SK-N-SH treated with all-trans-retinoic acid at 6 μM for 48 hours (cell line): ENCODE results near the gene CYP46A1.

Experiments used
- ATAC-seq: fragments of 200-7000 bp; cut with Tn5 transposase; 3 replicates; pipeline ENCODE4 v1.9.1; 2020; ENCODE audit warnings: mild to moderate bottlenecking, moderate library complexity
- ARNTL ChIP-seq: fragments of 450-650 bp; formaldehyde crosslinking; IDR thresholded peaks from 2 replicates; pipeline ENCODE4 v1.5.0; 2020; ENCODE audit warnings: low read depth, mild to moderate bottlenecking, moderate library complexity, borderline replicate concordance
- BACH2 ChIP-seq: fragments of 250-450 bp; sonication (Bioruptor Pico); IDR thresholded peaks from 2 replicates; pipeline ENCODE4 v1.9.0; 2021; ENCODE audit warnings: mild to moderate bottlenecking, borderline replicate concordance
- CSDC2 ChIP-seq: fragments of 250-450 bp; sonication (Bioruptor Pico); IDR thresholded peaks from 2 replicates; pipeline ENCODE4 v1.5.0; 2020; ENCODE audit warnings: mild to moderate bottlenecking, moderate library complexity
- ESRRG ChIP-seq: fragments of 250-450 bp; sonication (Bioruptor Pico); IDR thresholded peaks from 2 replicates; pipeline ENCODE4 v1.6.1; 2021; ENCODE audit warnings: mild to moderate bottlenecking
- GLIS3 ChIP-seq: fragments of 250-450 bp; sonication (Bioruptor Pico); IDR thresholded peaks from 2 replicates; pipeline ENCODE4 v1.5.0; 2020; ENCODE audit warnings: mild to moderate bottlenecking, moderate library complexity
- ISL1 ChIP-seq: fragments of 250-450 bp; sonication (Bioruptor Pico); IDR thresholded peaks from 2 replicates; pipeline ENCODE4 v2.1.2; 2022; ENCODE audit warnings: mild to moderate bottlenecking, moderate library complexity
- OSR1 ChIP-seq: fragments of 250-450 bp; sonication (Bioruptor Pico); IDR thresholded peaks from 2 replicates; pipeline ENCODE4 v1.8.0; 2022; ENCODE audit warnings: moderate library complexity, mild to moderate bottlenecking, inconsistent platforms
- PPARA ChIP-seq: fragments of 250-450 bp; sonication (Bioruptor Pico); IDR thresholded peaks from 2 replicates; pipeline ENCODE4 v1.5.0; 2020; ENCODE audit warnings: mild to moderate bottlenecking, borderline replicate concordance
- RARB ChIP-seq: fragments of 250-450 bp; sonication (Bioruptor Pico); IDR thresholded peaks from 2 replicates; pipeline ENCODE4 v1.8.0; 2021; ENCODE audit warnings: mild to moderate bottlenecking, moderate library complexity
- SNAI2 ChIP-seq: fragments of 250-450 bp; sonication (Bioruptor Pico); IDR thresholded peaks from 2 replicates; pipeline ENCODE4 v1.5.0; 2020; ENCODE audit warnings: mild to moderate bottlenecking, moderate library complexity
- TCF4 ChIP-seq: fragments of 250-450 bp; sonication (Bioruptor Pico); IDR thresholded peaks from 2 replicates; pipeline ENCODE4 v1.8.0; 2021; ENCODE audit warnings: mild to moderate bottlenecking, moderate library complexity, borderline replicate concordance
- TOX ChIP-seq: fragments of 250-450 bp; sonication (Bioruptor Pico); IDR thresholded peaks from 2 replicates; pipeline ENCODE4 v1.8.0; 2021; ENCODE audit warnings: mild to moderate bottlenecking, moderate library complexity, borderline replicate concordance
- ZC3H10 ChIP-seq: fragments of 250-450 bp; sonication (Bioruptor Pico); IDR thresholded peaks from 2 replicates; pipeline ENCODE4 v1.5.1; 2021; ENCODE audit warnings: mild to moderate bottlenecking, moderate library complexity
- ZFP3 ChIP-seq: fragments of 250-450 bp; sonication (Bioruptor Pico); IDR thresholded peaks from 2 replicates; pipeline ENCODE4 v1.5.0; 2020; ENCODE audit warnings: mild to moderate bottlenecking, moderate library complexity
- ZFP30 ChIP-seq: fragments of 450-650 bp; formaldehyde crosslinking; IDR thresholded peaks from 2 replicates; pipeline ENCODE4 v1.5.0; 2022; ENCODE audit warnings: mild to moderate bottlenecking, moderate library complexity
- ZNF70 ChIP-seq: fragments of 450-650 bp; formaldehyde crosslinking; IDR thresholded peaks from 2 replicates; pipeline ENCODE4 v1.5.0; 2020; ENCODE audit warnings: mild to moderate bottlenecking, moderate library complexity
- ZNF8 ChIP-seq: fragments of 450-650 bp; formaldehyde crosslinking; IDR thresholded peaks from 2 replicates; pipeline ENCODE4 v1.5.0; 2020; ENCODE audit warnings: mild to moderate bottlenecking, moderate library complexity
- TF ChIP-seq, protein P1 (sequence below): fragments of 250-450 bp; sonication (Bioruptor Pico); IDR thresholded peaks from 2 replicates; pipeline ENCODE4 v1.5.0; 2020; ENCODE audit warnings: mild to moderate bottlenecking, moderate library complexity
- TF ChIP-seq, protein P2 (sequence below): fragments of 250-450 bp; sonication (Bioruptor Pico); IDR thresholded peaks from 2 replicates; pipeline ENCODE4 v1.5.1; 2020; ENCODE audit warnings: low read depth, mild to moderate bottlenecking, moderate library complexity
- TF ChIP-seq, protein P3 (sequence below): fragments of 250-450 bp; sonication (Bioruptor Pico); IDR thresholded peaks from 2 replicates; pipeline ENCODE4 v1.5.1; 2021; ENCODE audit warnings: mild to moderate bottlenecking, moderate library complexity
- TF ChIP-seq, protein P4 (sequence below): fragments of 250-450 bp; sonication (Bioruptor Pico); IDR thresholded peaks from 2 replicates; pipeline ENCODE4 v1.8.0; 2020; ENCODE audit warnings: mild to moderate bottlenecking, moderate library complexity, borderline replicate concordance
- TF ChIP-seq, protein P5 (sequence below): fragments of 250-450 bp; sonication (Bioruptor Pico); IDR thresholded peaks from 2 replicates; pipeline ENCODE4 v1.8.0; 2021; ENCODE audit warnings: low read depth, mild to moderate bottlenecking, moderate library complexity, borderline replicate concordance

CYP46A1 gene

DNA sequence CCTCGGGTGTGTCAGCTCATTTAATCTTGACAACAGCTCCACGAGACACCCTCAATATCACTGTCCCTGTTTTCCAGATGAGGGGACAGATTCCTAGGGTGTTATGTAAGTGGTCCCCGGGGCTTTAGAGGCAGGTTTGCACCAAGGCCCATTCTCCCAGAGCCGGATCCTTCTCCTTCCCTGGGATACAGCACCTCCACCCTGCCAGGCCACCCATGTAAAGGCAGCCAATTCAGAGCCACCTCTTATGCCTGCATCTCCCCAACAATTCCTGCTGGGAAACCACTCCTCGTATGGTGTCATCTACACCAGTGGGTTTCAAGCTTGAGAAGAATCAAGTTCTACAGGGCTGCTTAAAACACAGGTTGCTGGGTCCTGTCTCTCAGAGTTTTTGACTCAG lies 4.1 kb upstream of the CYP46A1 start:
- ATAC-seq = no peak
- TF ChIP-seq TOX (CRISPR knock-in tag) = no peak
- no peak for TF ChIP-seq CSDC2 (CRISPR knock-in tag)
- TF ChIP-seq ESRRG (CRISPR knock-in tag) = no peak
- no peak for TF ChIP-seq SNAI2 (CRISPR knock-in tag)
- no peak for TF ChIP-seq ZC3H10 (CRISPR knock-in tag)
- no peak for TF ChIP-seq ARNTL
- no peak for TF ChIP-seq RARB (CRISPR knock-in tag)
- TF ChIP-seq GLIS3 = no peak
- TF ChIP-seq, protein P1, sequence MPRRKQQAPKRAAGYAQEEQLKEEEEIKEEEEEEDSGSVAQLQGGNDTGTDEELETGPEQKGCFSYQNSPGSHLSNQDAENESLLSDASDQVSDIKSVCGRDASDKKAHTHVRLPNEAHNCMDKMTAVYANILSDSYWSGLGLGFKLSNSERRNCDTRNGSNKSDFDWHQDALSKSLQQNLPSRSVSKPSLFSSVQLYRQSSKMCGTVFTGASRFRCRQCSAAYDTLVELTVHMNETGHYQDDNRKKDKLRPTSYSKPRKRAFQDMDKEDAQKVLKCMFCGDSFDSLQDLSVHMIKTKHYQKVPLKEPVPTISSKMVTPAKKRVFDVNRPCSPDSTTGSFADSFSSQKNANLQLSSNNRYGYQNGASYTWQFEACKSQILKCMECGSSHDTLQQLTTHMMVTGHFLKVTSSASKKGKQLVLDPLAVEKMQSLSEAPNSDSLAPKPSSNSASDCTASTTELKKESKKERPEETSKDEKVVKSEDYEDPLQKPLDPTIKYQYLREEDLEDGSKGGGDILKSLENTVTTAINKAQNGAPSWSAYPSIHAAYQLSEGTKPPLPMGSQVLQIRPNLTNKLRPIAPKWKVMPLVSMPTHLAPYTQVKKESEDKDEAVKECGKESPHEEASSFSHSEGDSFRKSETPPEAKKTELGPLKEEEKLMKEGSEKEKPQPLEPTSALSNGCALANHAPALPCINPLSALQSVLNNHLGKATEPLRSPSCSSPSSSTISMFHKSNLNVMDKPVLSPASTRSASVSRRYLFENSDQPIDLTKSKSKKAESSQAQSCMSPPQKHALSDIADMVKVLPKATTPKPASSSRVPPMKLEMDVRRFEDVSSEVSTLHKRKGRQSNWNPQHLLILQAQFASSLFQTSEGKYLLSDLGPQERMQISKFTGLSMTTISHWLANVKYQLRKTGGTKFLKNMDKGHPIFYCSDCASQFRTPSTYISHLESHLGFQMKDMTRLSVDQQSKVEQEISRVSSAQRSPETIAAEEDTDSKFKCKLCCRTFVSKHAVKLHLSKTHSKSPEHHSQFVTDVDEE (CRISPR knock-in tag) = no peak
- TF ChIP-seq ZFP30 = no peak
- TF ChIP-seq, protein P2, sequence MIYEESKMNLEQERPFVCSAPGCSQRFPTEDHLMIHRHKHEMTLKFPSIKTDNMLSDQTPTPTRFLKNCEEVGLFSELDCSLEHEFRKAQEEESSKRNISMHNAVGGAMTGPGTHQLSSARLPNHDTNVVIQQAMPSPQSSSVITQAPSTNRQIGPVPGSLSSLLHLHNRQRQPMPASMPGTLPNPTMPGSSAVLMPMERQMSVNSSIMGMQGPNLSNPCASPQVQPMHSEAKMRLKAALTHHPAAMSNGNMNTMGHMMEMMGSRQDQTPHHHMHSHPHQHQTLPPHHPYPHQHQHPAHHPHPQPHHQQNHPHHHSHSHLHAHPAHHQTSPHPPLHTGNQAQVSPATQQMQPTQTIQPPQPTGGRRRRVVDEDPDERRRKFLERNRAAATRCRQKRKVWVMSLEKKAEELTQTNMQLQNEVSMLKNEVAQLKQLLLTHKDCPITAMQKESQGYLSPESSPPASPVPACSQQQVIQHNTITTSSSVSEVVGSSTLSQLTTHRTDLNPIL (CRISPR knock-in tag) = no peak
- TF ChIP-seq ZNF70 (CRISPR knock-in tag) = no peak
- TF ChIP-seq, protein P3, sequence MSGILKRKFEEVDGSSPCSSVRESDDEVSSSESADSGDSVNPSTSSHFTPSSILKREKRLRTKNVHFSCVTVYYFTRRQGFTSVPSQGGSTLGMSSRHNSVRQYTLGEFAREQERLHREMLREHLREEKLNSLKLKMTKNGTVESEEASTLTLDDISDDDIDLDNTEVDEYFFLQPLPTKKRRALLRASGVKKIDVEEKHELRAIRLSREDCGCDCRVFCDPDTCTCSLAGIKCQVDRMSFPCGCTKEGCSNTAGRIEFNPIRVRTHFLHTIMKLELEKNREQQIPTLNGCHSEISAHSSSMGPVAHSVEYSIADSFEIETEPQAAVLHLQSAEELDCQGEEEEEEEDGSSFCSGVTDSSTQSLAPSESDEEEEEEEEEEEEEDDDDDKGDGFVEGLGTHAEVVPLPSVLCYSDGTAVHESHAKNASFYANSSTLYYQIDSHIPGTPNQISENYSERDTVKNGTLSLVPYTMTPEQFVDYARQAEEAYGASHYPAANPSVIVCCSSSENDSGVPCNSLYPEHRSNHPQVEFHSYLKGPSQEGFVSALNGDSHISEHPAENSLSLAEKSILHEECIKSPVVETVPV (CRISPR knock-in tag) = no peak
- TF ChIP-seq BACH2 (CRISPR knock-in tag) = no peak

DNA sequence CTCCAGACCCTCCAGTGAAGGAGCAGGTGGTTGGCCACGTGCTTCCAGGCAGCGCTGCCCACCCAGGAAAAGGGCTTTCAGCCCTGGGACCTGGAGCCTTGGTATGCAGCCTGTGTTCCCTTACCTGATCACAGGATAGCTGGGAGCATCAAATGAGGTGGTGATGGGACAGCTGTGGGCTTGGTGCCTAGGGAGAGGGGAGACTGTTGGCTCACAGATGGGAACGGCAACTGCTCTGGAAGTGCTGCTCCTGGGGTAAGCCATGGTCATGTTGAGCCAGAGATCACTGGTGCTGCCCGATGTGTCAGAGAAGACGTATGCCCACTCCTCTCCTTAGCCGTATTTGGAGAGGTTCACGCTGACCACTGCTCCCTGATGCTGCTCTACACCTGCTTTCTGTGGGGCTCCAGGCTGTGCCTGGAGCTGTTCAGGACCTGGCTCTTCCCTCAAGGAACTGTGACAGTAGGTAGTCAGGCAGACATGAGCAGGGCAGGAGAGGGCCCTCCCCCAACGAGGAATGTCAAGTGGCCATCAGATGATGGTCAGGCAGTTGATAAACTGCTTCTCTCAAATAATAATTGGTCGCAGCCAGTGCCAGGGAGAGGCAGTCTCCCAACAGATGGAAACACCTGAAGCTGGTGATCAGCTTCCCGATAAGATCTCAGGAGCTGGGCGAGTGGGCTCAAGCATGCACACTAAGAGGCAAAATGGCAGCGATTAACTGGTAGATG lies 2.8 kb upstream of the CYP46A1 start:
- no peak for ATAC-seq
- TF ChIP-seq, protein P3 (CRISPR knock-in tag) = no peak
- TF ChIP-seq PPARA (CRISPR knock-in tag) = no peak
- TF ChIP-seq GLIS3 = no peak
- TF ChIP-seq, protein P1 (CRISPR knock-in tag) = no peak
- no peak for TF ChIP-seq ZC3H10 (CRISPR knock-in tag)
- no peak for TF ChIP-seq ESRRG (CRISPR knock-in tag)
- no peak for TF ChIP-seq TCF4 (CRISPR knock-in tag)
- TF ChIP-seq, protein P4, sequence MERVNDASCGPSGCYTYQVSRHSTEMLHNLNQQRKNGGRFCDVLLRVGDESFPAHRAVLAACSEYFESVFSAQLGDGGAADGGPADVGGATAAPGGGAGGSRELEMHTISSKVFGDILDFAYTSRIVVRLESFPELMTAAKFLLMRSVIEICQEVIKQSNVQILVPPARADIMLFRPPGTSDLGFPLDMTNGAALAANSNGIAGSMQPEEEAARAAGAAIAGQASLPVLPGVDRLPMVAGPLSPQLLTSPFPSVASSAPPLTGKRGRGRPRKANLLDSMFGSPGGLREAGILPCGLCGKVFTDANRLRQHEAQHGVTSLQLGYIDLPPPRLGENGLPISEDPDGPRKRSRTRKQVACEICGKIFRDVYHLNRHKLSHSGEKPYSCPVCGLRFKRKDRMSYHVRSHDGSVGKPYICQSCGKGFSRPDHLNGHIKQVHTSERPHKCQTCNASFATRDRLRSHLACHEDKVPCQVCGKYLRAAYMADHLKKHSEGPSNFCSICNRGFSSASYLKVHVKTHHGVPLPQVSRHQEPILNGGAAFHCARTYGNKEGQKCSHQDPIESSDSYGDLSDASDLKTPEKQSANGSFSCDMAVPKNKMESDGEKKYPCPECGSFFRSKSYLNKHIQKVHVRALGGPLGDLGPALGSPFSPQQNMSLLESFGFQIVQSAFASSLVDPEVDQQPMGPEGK = no peak
- no peak for TF ChIP-seq CSDC2 (CRISPR knock-in tag)
- TF ChIP-seq ZNF8 (CRISPR knock-in tag) = no peak
- no peak for TF ChIP-seq ISL1 (CRISPR knock-in tag)
- TF ChIP-seq ZFP3 = no peak
- no peak for TF ChIP-seq ARNTL
- no peak for TF ChIP-seq OSR1 (CRISPR knock-in tag)
- TF ChIP-seq ZFP30 = no peak
- TF ChIP-seq, protein P2 (CRISPR knock-in tag) = no peak
- no peak for TF ChIP-seq TOX (CRISPR knock-in tag)
- TF ChIP-seq, protein P5, sequence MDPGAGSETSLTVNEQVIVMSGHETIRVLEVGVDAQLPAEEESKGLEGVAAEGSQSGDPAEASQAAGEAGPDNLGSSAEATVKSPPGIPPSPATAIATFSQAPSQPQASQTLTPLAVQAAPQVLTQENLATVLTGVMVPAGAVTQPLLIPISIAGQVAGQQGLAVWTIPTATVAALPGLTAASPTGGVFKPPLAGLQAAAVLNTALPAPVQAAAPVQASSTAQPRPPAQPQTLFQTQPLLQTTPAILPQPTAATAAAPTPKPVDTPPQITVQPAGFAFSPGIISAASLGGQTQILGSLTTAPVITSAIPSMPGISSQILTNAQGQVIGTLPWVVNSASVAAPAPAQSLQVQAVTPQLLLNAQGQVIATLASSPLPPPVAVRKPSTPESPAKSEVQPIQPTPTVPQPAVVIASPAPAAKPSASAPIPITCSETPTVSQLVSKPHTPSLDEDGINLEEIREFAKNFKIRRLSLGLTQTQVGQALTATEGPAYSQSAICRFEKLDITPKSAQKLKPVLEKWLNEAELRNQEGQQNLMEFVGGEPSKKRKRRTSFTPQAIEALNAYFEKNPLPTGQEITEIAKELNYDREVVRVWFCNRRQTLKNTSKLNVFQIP (CRISPR knock-in tag) = no peak
- no peak for TF ChIP-seq ZNF70 (CRISPR knock-in tag)
